ENCODE measurements around the gene JAK1. TPM values are rescaled to one million over a fixed set of nuclear protein-coding genes. Genes with fewer than 3 reads are reported as not detected.
A peak's percentile ranks its signal among the peaks of the same experiment; 100 is the strongest.

Gene JAK1
- total RNA-seq, 1 experiment from 2014 or later, result 44.1 TPM

- intact Hi-C loops (cut with micrococcal nuclease), result no loop called here
- Histone ChIP-seq H3F3A (ENCODE audit: low read length, unreplicated experiment) (no peaks in the 10 kb centered on the region), H3K79me2 (ENCODE audit: low read length) (peaks cover 85% of the 10 kb centered on the region), H3K27ac (ENCODE audit: low read length) (no peak overlapping the region), H3K27me3 (ENCODE audit: low read length) (no peaks in the 10 kb centered on the region), H3K9ac (ENCODE audit: low read length) (no peak overlapping the region), H3K9me3 (ENCODE audit: low read length) (no peaks in the 10 kb centered on the region), H3K36me3 (ENCODE audit: low read depth, low read length) (no peaks in the 10 kb centered on the region), H2AFZ (ENCODE audit: low read length) (no peak overlapping the region), H3K4me1 (ENCODE audit: insufficient read depth, low read length) (peaks cover 13% of the 10 kb centered on the region), H4K20me1 (ENCODE audit: low read length) (0 out of 2 replicates have a peak, but pooled peaks cover 6% of the 10 kb centered on the region), H3K9me2 (replicated peaks; ENCODE audit: low read length) (no peaks in the 10 kb centered on the region), H3K4me3 (ENCODE audit: low read length) (no peak overlapping the region), H3K4me2 (ENCODE audit: low read length) (no peak overlapping the region)
- TF ChIP-seq EZH2 (IDR thresholded peaks at IDR 0.05; ENCODE audit: low read length, unreplicated experiment) (no peak), EZH2phosphoT487 (IDR thresholded peaks at IDR 0.05; ENCODE audit: borderline replicate concordance, low read length) (no peak), CTCF (conservative IDR thresholded peaks at IDR 0.05; ENCODE audit: low read depth, low read length) (no peak)
- ATAC-seq (no peak), DNase-seq (no peak)
- POLR2A ChIA-PET (ENCODE audit: unreplicated experiment), result no interaction called here
- CTCF ChIA-PET, result no interaction called here
- no TSS peak for BruUV-seq (replicated peaks)
Measured at GRCh38 chr1:64956733-64957441, 9.5 kb downstream of the JAK1 start.

DNA sequence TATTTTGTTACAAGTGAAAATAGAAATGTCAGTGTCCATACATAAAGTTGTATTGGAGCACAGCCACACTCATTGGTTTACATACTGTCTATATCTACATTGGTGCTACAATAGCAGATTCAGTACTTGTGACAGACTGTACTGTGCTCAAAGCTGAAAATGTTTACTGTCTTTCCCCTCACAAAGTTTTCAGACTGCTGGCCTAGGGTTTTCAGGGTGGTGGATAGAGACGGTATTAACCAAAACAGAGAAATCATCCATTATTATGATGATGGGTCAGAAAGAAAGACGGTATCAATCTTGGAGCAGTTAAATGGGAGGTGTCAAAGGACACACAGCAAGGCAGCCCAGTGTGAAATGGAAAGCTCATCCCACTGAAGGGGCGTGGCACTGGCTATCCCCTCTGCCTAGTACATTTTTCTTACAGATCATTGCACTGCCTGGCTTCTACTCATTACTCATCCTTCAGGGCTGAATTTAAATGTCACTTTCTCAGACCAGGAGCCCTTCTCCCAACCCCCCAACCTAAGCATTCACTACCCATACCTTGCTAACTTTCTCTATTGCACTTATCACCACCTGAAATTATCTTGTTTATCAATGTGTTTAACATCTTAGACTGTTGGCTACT lies 10.2 kb downstream of the JAK1 start:
- Histone ChIP-seq H3K4me1 (ENCODE audit: insufficient read depth, low read length) (peaks cover 13% of the 10 kb centered on the region), H4K20me1 (ENCODE audit: low read length) (0 out of 2 replicates have a peak, but pooled peaks cover 6% of the 10 kb centered on the region), H3K4me2 (ENCODE audit: low read length) (no peak overlapping the region), H2AFZ (ENCODE audit: low read length) (no peak overlapping the region), H3K27ac (ENCODE audit: low read length) (no peak overlapping the region), H3K36me3 (ENCODE audit: low read depth, low read length) (no peaks in the 10 kb centered on the region), H3K9me2 (replicated peaks; ENCODE audit: low read length) (no peaks in the 10 kb centered on the region), H3K4me3 (ENCODE audit: low read length) (no peak overlapping the region), H3K27me3 (ENCODE audit: low read length) (no peaks in the 10 kb centered on the region), H3K9ac (ENCODE audit: low read length) (no peak overlapping the region), H3K9me3 (ENCODE audit: low read length) (no peaks in the 10 kb centered on the region), H3F3A (ENCODE audit: low read length, unreplicated experiment) (no peaks in the 10 kb centered on the region), H3K79me2 (ENCODE audit: low read length) (peaks cover 82% of the 10 kb centered on the region)
- BruUV-seq (replicated peaks), result no TSS peak
- ATAC-seq (peak; percentile 59), DNase-seq (peak; percentile 24)
- intact Hi-C loops (cut with micrococcal nuclease), result no loop called here
- POLR2A ChIA-PET (ENCODE audit: unreplicated experiment), result no interaction called here
- no peak for TF ChIP-seq EZH2 (IDR thresholded peaks at IDR 0.05; ENCODE audit: low read length, unreplicated experiment)
- no peak for TF ChIP-seq EZH2phosphoT487 (IDR thresholded peaks at IDR 0.05; ENCODE audit: borderline replicate concordance, low read length)
- no peak for TF ChIP-seq CTCF (conservative IDR thresholded peaks at IDR 0.05; ENCODE audit: low read depth, low read length)
- CTCF ChIA-PET, result no interaction called here

Data from PC-3 (cell line).